K562 (cell line): ENCODE data around the gene IDUA. TPM values are rescaled to one million over a fixed set of nuclear protein-coding genes. Genes with fewer than 3 reads are reported as not detected.

ENCODE experiments used
- MCM7 ChIP-seq, 2 experiments: fragments of 450-650 bp; IDR thresholded peaks; 2 replicates each; pipeline ENCODE4 v1.6.1; 2016 to 2018
- NFXL1 ChIP-seq: fragments of 450-650 bp; formaldehyde crosslinking; IDR thresholded peaks from 2 replicates; pipeline ENCODE4 v1.4.0; 2021; ENCODE audit warnings: mild to moderate bottlenecking
- NR2C1 ChIP-seq, 2 experiments: fragments of 450-650 bp; IDR thresholded peaks; 2 replicates each; pipeline ENCODE4 v1.6.1; 2017; ENCODE audit warnings: mild to moderate bottlenecking in 2 of 2, antibody characterized with exemption in 1 of 2, inconsistent platforms in 1 of 2, missing compliant biosample characterization in 1 of 2, missing genetic modification characterization in 1 of 2
- RBM22 ChIP-seq: fragments of 200-400 bp; formaldehyde crosslinking; IDR thresholded peaks from 2 replicates; pipeline ENCODE4 v1.6.1; 2018; ENCODE audit warnings: low read length, low read depth; ENCODE audit not compliant: poor library complexity, severe bottlenecking
- RFX1 ChIP-seq: fragments of 450-650 bp; IDR thresholded peaks from 2 replicates; pipeline ENCODE4 v1.6.1; 2016; ENCODE audit warnings: mild to moderate bottlenecking, moderate library complexity
- SMARCA4 ChIP-seq: fragments of 450-650 bp; IDR thresholded peaks from 2 replicates; pipeline ENCODE4 v1.6.1; 2016
- SP1 ChIP-seq: sonication (generic); formaldehyde crosslinking; IDR thresholded peaks from 2 replicates; pipeline ENCODE4 v1.8.1; 2022; ENCODE audit warnings: mild to moderate bottlenecking, missing genetic modification reagents
- STAG1 ChIP-seq: sonication (generic); formaldehyde crosslinking; IDR thresholded peaks from 2 replicates; pipeline ENCODE4 v1.5.0; 2020; ENCODE audit warnings: missing genetic modification reagents, borderline replicate concordance
- STAT5A ChIP-seq: IDR thresholded peaks from 2 replicates; pipeline ENCODE4 v1.6.1; 2012; ENCODE audit warnings: low read length, inconsistent platforms, borderline replicate concordance
- ZNF551 ChIP-seq: fragments of 250-450 bp; sonication (Bioruptor Pico); IDR thresholded peaks from 2 replicates; pipeline ENCODE4 v1.5.0; 2021; ENCODE audit warnings: mild to moderate bottlenecking, moderate library complexity
- polyA plus RNA-seq, 8 experiments: library from polyadenylated mRNA; depleted of rRNA in 4 of 8; stranded (reverse) in 5 of 8; unstranded in 3 of 8; fragments of >200 nt; fragmentation: Nextera tagmentation in 2 of 8; fragmentation: Illumina TruSeq in 1 of 8; extraction: Ambion mirVana in 2 of 8; extraction: Trizol in 1 of 8; gene quantifications; 2 replicates each; pipeline versions ENCODE4 v1.2.1 to v1.2.3, GENCODE V29; 2011 to 2014; ENCODE audit warnings: inconsistent platforms in 1 of 8, missing spikeins in 1 of 8
- total RNA-seq, 7 experiments: library from RNA; depleted of rRNA in 6 of 7; stranded (reverse); fragments of >200 nt in 6 of 7; fragmentation: Illumina TruSeq in 2 of 7; extraction: Trizol in 2 of 7; gene quantifications; 2 replicates each; pipeline versions ENCODE4 v1.2.1 to v1.2.3, GENCODE V29; 2011 to 2021; ENCODE audit warnings: low replicate concordance in 1 of 7
- TF ChIP-seq, protein P1 (sequence below): fragments of 250-450 bp; sonication (Bioruptor Pico); IDR thresholded peaks from 2 replicates; pipeline ENCODE4 v1.4.0; 2020; ENCODE audit warnings: mild to moderate bottlenecking
- TF ChIP-seq, protein P2 (sequence below): fragments of 450-650 bp; IDR thresholded peaks from 2 replicates; pipeline ENCODE4 v1.6.1; 2016; ENCODE audit warnings: borderline replicate concordance
- TF ChIP-seq, protein P3 (sequence below): fragments of 450-650 bp; IDR thresholded peaks from 2 replicates; pipeline ENCODE4 v1.6.1; 2016; ENCODE audit warnings: mild to moderate bottlenecking, moderate library complexity

Gene IDUA
- total and polyA plus RNA-seq, 9 of the 15 experiments (the other 6 are each of a cell fraction or from before 2014, with no cell fraction given): 0.04 to 16.1 (median 1.2) TPM

DNA sequence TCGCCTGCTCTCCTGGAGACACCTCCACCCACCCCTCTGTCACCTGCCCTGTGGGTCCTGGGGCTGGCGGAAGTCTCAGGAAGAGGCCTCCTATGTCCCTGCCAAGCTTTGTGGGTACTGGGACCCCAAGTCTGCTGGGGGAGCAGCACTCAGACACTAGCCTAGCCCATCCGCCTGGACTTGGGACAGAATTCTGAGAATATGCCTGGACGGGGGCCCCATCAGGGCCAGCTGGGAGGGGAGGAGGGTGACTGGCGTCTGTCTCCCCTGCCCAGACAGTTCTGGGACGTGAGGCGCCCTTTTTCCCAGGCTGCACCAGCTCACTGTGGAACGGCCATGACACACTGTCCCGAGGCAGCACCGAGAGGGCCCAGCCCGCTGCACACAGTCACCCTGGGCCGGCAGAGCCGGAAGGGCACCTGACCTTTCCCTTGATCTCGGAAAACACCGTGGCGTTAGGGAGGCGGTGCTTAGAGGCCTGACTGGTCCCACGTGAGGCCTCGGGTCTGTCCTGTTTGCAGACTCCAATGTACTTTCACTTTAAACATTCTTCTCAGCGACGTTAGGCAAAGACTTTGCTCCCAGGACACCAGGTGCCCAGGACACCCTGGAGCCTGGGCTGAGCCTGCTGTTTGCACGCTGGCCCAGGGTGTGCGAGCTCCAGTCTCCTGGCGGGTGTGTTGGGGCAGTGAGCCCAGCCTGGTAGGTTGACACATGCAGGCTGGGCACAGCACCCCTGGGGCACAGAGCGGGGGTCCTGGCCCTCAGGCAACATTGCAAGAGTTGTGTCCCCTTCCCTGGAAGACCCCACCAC lies 5.7 kb downstream of the IDUA start (continued):
- TF ChIP-seq, protein P1, sequence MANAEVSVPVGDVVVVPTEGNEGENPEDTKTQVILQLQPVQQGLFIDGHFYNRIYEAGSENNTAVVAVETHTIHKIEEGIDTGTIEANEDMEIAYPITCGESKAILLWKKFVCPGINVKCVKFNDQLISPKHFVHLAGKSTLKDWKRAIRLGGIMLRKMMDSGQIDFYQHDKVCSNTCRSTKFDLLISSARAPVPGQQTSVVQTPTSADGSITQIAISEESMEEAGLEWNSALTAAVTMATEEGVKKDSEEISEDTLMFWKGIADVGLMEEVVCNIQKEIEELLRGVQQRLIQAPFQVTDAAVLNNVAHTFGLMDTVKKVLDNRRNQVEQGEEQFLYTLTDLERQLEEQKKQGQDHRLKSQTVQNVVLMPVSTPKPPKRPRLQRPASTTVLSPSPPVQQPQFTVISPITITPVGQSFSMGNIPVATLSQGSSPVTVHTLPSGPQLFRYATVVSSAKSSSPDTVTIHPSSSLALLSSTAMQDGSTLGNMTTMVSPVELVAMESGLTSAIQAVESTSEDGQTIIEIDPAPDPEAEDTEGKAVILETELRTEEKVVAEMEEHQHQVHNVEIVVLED (CRISPR knock-in tag): no peak
- TF ChIP-seq NR2C1 (IDR thresholded peaks at IDR 0.05): peak; percentile 62; the same call in 1 of the 2 replicates
- TF ChIP-seq NR2C1 (tag; IDR thresholded peaks at IDR 0.05): peak; percentile 77
- TF ChIP-seq, protein P2, sequence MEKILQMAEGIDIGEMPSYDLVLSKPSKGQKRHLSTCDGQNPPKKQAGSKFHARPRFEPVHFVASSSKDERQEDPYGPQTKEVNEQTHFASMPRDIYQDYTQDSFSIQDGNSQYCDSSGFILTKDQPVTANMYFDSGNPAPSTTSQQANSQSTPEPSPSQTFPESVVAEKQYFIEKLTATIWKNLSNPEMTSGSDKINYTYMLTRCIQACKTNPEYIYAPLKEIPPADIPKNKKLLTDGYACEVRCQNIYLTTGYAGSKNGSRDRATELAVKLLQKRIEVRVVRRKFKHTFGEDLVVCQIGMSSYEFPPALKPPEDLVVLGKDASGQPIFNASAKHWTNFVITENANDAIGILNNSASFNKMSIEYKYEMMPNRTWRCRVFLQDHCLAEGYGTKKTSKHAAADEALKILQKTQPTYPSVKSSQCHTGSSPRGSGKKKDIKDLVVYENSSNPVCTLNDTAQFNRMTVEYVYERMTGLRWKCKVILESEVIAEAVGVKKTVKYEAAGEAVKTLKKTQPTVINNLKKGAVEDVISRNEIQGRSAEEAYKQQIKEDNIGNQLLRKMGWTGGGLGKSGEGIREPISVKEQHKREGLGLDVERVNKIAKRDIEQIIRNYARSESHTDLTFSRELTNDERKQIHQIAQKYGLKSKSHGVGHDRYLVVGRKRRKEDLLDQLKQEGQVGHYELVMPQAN: peak; percentile 47; the same call in 1 of the 2 replicates
- no peak for TF ChIP-seq RBM22
- TF ChIP-seq STAT5A: no peak
- TF ChIP-seq, protein P3, sequence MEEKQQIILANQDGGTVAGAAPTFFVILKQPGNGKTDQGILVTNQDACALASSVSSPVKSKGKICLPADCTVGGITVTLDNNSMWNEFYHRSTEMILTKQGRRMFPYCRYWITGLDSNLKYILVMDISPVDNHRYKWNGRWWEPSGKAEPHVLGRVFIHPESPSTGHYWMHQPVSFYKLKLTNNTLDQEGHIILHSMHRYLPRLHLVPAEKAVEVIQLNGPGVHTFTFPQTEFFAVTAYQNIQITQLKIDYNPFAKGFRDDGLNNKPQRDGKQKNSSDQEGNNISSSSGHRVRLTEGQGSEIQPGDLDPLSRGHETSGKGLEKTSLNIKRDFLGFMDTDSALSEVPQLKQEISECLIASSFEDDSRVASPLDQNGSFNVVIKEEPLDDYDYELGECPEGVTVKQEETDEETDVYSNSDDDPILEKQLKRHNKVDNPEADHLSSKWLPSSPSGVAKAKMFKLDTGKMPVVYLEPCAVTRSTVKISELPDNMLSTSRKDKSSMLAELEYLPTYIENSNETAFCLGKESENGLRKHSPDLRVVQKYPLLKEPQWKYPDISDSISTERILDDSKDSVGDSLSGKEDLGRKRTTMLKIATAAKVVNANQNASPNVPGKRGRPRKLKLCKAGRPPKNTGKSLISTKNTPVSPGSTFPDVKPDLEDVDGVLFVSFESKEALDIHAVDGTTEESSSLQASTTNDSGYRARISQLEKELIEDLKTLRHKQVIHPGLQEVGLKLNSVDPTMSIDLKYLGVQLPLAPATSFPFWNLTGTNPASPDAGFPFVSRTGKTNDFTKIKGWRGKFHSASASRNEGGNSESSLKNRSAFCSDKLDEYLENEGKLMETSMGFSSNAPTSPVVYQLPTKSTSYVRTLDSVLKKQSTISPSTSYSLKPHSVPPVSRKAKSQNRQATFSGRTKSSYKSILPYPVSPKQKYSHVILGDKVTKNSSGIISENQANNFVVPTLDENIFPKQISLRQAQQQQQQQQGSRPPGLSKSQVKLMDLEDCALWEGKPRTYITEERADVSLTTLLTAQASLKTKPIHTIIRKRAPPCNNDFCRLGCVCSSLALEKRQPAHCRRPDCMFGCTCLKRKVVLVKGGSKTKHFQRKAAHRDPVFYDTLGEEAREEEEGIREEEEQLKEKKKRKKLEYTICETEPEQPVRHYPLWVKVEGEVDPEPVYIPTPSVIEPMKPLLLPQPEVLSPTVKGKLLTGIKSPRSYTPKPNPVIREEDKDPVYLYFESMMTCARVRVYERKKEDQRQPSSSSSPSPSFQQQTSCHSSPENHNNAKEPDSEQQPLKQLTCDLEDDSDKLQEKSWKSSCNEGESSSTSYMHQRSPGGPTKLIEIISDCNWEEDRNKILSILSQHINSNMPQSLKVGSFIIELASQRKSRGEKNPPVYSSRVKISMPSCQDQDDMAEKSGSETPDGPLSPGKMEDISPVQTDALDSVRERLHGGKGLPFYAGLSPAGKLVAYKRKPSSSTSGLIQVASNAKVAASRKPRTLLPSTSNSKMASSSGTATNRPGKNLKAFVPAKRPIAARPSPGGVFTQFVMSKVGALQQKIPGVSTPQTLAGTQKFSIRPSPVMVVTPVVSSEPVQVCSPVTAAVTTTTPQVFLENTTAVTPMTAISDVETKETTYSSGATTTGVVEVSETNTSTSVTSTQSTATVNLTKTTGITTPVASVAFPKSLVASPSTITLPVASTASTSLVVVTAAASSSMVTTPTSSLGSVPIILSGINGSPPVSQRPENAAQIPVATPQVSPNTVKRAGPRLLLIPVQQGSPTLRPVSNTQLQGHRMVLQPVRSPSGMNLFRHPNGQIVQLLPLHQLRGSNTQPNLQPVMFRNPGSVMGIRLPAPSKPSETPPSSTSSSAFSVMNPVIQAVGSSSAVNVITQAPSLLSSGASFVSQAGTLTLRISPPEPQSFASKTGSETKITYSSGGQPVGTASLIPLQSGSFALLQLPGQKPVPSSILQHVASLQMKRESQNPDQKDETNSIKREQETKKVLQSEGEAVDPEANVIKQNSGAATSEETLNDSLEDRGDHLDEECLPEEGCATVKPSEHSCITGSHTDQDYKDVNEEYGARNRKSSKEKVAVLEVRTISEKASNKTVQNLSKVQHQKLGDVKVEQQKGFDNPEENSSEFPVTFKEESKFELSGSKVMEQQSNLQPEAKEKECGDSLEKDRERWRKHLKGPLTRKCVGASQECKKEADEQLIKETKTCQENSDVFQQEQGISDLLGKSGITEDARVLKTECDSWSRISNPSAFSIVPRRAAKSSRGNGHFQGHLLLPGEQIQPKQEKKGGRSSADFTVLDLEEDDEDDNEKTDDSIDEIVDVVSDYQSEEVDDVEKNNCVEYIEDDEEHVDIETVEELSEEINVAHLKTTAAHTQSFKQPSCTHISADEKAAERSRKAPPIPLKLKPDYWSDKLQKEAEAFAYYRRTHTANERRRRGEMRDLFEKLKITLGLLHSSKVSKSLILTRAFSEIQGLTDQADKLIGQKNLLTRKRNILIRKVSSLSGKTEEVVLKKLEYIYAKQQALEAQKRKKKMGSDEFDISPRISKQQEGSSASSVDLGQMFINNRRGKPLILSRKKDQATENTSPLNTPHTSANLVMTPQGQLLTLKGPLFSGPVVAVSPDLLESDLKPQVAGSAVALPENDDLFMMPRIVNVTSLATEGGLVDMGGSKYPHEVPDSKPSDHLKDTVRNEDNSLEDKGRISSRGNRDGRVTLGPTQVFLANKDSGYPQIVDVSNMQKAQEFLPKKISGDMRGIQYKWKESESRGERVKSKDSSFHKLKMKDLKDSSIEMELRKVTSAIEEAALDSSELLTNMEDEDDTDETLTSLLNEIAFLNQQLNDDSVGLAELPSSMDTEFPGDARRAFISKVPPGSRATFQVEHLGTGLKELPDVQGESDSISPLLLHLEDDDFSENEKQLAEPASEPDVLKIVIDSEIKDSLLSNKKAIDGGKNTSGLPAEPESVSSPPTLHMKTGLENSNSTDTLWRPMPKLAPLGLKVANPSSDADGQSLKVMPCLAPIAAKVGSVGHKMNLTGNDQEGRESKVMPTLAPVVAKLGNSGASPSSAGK: peak; percentile 75
- no peak for TF ChIP-seq NFXL1 (CRISPR knock-in tag)
- no peak for TF ChIP-seq SP1 (CRISPR knock-in tag)
- no peak for TF ChIP-seq SMARCA4
- no peak for TF ChIP-seq ZNF551
- no peak for TF ChIP-seq MCM7 (IDR thresholded peaks at IDR 0.05)
- no peak for TF ChIP-seq RFX1
- no peak for TF ChIP-seq STAG1 (CRISPR knock-in tag)
